GM12878 (cell line): ENCODE results near the gene TOR1AIP1. TPM values are rescaled to one million over a fixed set of nuclear protein-coding genes. Genes with fewer than 3 reads are reported as not detected.

Source experiments
- ATAC-seq: fragments of 200-7000 bp; cut with Tn5 transposase; 3 replicates; pipeline ENCODE4 v1.9.1; 2020; ENCODE audit warnings: mild to moderate bottlenecking, moderate library complexity
- BruUV-seq: library from RNA; stranded (reverse); fragments of 400-500 nt; replicated peaks from 2 replicates; lab custom pipeline; 2021; lab: Mats Ljungman, UMichigan
- CTCF ChIA-PET: fragments of 300-600 bp; sonication (Branson Sonifier 250); formaldehyde crosslinking; extraction: SDS; loops from one replicate; lab custom pipeline; 2021; ENCODE audit warnings: inconsistent platforms; lab: Yijun Ruan, JAX
- POLR2A ChIA-PET: fragments of 350-600 bp; formaldehyde crosslinking; extraction: SDS; loops from one replicate; lab custom pipeline; 2021; ENCODE audit warnings: inconsistent platforms; lab: Charles Lee
- RAD21 ChIA-PET: fragments of 300-600 bp; sonication (Branson Sonifier 250); formaldehyde crosslinking; loops from one replicate; lab custom pipeline; 2023; ENCODE audit warnings: antibody characterized with exemption; ENCODE audit not compliant: unreplicated experiment; lab: Charles Lee
- SMC1A ChIA-PET: fragments of 300-600 bp; sonication (Branson Sonifier 250); formaldehyde crosslinking; loops from one replicate; lab custom pipeline; 2023; ENCODE audit not compliant: unreplicated experiment, uncharacterized antibody; lab: Charles Lee
- DNase-seq: peaks from one replicate; pipeline ENCODE4 v3.0.0-alpha.2; 2011; ENCODE audit warnings: low read depth, low spot score
- FAIRE-seq: peaks from 3 replicates; lab custom pipeline; 2011; peaks lifted over from hg19 to GRCh38; lab: Jason Lieb, UNC
- H2AFZ ChIP-seq: 2 replicates; pipeline ENCODE4 v1.6.0; 2011; ENCODE audit warnings: low read depth, low read length, control low read depth; ENCODE audit not compliant: control insufficient read depth
- H3K27ac ChIP-seq: 2 replicates; pipeline ENCODE4 v1.5.1; 2011; ENCODE audit warnings: control low read depth; ENCODE audit not compliant: control insufficient read depth, insufficient read depth
- H3K27me3 ChIP-seq, 2 experiments: replicated peaks in 1 of 2; 2 replicates each; pipeline versions ENCODE4 v1.6.0 to v1.6.1; 2011; ENCODE audit warnings: low read length in 1 of 2; ENCODE audit not compliant: control insufficient read depth in 2 of 2, insufficient read depth in 2 of 2
- H3K36me3 ChIP-seq, 2 experiments: 2 replicates each; pipeline ENCODE4 v1.5.1; 2011; ENCODE audit warnings: low read length in 1 of 2; ENCODE audit not compliant: control insufficient read depth in 2 of 2, insufficient read depth in 2 of 2
- H3K4me1 ChIP-seq: 2 replicates; pipeline ENCODE4 v1.6.1; 2011; ENCODE audit warnings: mild to moderate bottlenecking, low read length, moderate library complexity, mixed read lengths; ENCODE audit not compliant: control insufficient read depth, insufficient read depth
- H3K4me2 ChIP-seq: 2 replicates; pipeline ENCODE4 v1.6.0; 2011; ENCODE audit warnings: control low read depth; ENCODE audit not compliant: control insufficient read depth, insufficient read depth
- H3K4me3 ChIP-seq: fragments of 200-600 bp; sonication (generic); 2 replicates; pipeline ENCODE4 v1.5.1; 2016
- H3K79me2 ChIP-seq: 2 replicates; pipeline ENCODE4 v1.6.0; 2011; ENCODE audit warnings: low read length; ENCODE audit not compliant: control insufficient read depth, insufficient read depth
- H3K9ac ChIP-seq: 2 replicates; pipeline ENCODE4 v1.8.0; 2011; ENCODE audit warnings: low read length, control low read depth, mixed read lengths; ENCODE audit not compliant: control insufficient read depth, insufficient read depth
- H3K9me3 ChIP-seq: replicated peaks from 3 replicates; pipeline ENCODE4 v1.5.1; 2011; ENCODE audit warnings: mild to moderate bottlenecking, low read length; ENCODE audit not compliant: control insufficient read depth, insufficient read depth
- H4K20me1 ChIP-seq: 2 replicates; pipeline ENCODE4 v1.6.0; 2011; ENCODE audit not compliant: control insufficient read depth, insufficient read depth
- BMI1 ChIP-seq: fragments of 450-650 bp; IDR thresholded peaks from 2 replicates; pipeline ENCODE4 v1.6.1; 2016; ENCODE audit warnings: mild to moderate bottlenecking, moderate library complexity, borderline replicate concordance
- EED ChIP-seq: sonication (generic); IDR thresholded peaks from 2 replicates; pipeline ENCODE4 v1.6.1; 2016; ENCODE audit warnings: antibody characterized with exemption, low read depth
- IKZF2 ChIP-seq, 2 experiments: fragments of 450-650 bp; IDR thresholded peaks; 2 replicates each; pipeline ENCODE4 v1.6.1; 2017; ENCODE audit warnings: mild to moderate bottlenecking in 2 of 2, moderate library complexity in 2 of 2
- KLF5 ChIP-seq: fragments of 450-650 bp; IDR thresholded peaks from 2 replicates; pipeline ENCODE4 v1.6.1; 2014; ENCODE audit warnings: mild to moderate bottlenecking; ENCODE audit not compliant: partially characterized antibody
- SPI1 ChIP-seq: IDR thresholded peaks from 2 replicates; pipeline ENCODE4 v1.6.1; 2011; ENCODE audit warnings: low read depth, mild to moderate bottlenecking, low read length, moderate library complexity, borderline replicate concordance; ENCODE audit not compliant: insufficient read depth
- TCF3 ChIP-seq: IDR thresholded peaks from 2 replicates; pipeline ENCODE4 v1.6.1; 2012; ENCODE audit warnings: low read depth, mild to moderate bottlenecking, low read length, borderline replicate concordance; ENCODE audit not compliant: insufficient read depth
- ZNF384 ChIP-seq: IDR thresholded peaks from 2 replicates; pipeline ENCODE4 v1.6.1; 2012; ENCODE audit warnings: low read depth, mild to moderate bottlenecking, low read length, improper control_type of control experiment, borderline replicate concordance
- WGBS: methylation state at CpG from one replicate; pipeline ENCODE4 v1.1.6; 2016; ENCODE audit warnings: low lambda C conversion rate; ENCODE audit not compliant: insufficient replicate concordance, insufficient coverage; ENCODE audit errors: missing lambda C conversion rate; 5-methylcytosine and 5-hydroxymethylcytosine counted together
- in situ Hi-C: fragments of 300-500 bp; cut with MboI; formaldehyde crosslinking; loops from 9 replicates; pipeline ENCODE4 v1.14.3; 2018; ENCODE audit warnings: mixed read lengths
- intact Hi-C: fragments of 100-400 bp; cut with micrococcal nuclease; formaldehyde crosslinking; loops from one replicate; pipeline ENCODE4 v1.14.2; 2022; ENCODE audit not compliant: unreplicated experiment
- polyA plus RNA-seq, 11 experiments: library from polyadenylated mRNA; depleted of rRNA in 4 of 11; unstranded in 6 of 11; stranded (reverse) in 5 of 11; fragments of >200 nt; fragmentation: Nextera tagmentation in 4 of 11; fragmentation: Illumina TruSeq in 1 of 11; extraction: Ambion mirVana in 4 of 11; extraction: Trizol in 1 of 11; gene quantifications; 1 replicate in 1 of 11; 2 replicates in 10 of 11; pipeline versions ENCODE4 v1.2.1 to v1.2.3, GENCODE V29; 2011 to 2016; ENCODE audit warnings: inconsistent platforms in 2 of 11, missing spikeins in 2 of 11, low read depth in 1 of 11
- total RNA-seq, 4 experiments: library from RNA; depleted of rRNA in 3 of 4; stranded (reverse); fragments of >200 nt in 3 of 4; fragmentation: Illumina TruSeq in 1 of 4; extraction: Trizol in 1 of 4; gene quantifications; 2 replicates each; pipeline versions ENCODE4 v1.2.1 to v1.2.3, GENCODE V29; 2013 to 2021
- TF ChIP-seq, protein P1 (sequence below): fragments of 150-350 bp; IDR thresholded peaks from 2 replicates; pipeline ENCODE4 v1.6.1; 2014; ENCODE audit warnings: mild to moderate bottlenecking, low read depth, low read length
- TF ChIP-seq, protein P2 (sequence below): IDR thresholded peaks from 2 replicates; pipeline ENCODE4 v1.6.1; 2011; ENCODE audit warnings: low read depth, low read length, improper control_type of control experiment, borderline replicate concordance
- TF ChIP-seq, protein P3 (sequence below): fragments of 450-650 bp; IDR thresholded peaks from 2 replicates; pipeline ENCODE4 v1.6.1; 2017; ENCODE audit warnings: low read depth, mild to moderate bottlenecking, moderate library complexity

The TOR1AIP1 gene
- total and polyA plus RNA-seq, 10 of the 15 experiments (the other 5 are each of a cell fraction or from before 2014, with no cell fraction given): 14.8 to 36.0 (median 25.8) TPM

DNA sequence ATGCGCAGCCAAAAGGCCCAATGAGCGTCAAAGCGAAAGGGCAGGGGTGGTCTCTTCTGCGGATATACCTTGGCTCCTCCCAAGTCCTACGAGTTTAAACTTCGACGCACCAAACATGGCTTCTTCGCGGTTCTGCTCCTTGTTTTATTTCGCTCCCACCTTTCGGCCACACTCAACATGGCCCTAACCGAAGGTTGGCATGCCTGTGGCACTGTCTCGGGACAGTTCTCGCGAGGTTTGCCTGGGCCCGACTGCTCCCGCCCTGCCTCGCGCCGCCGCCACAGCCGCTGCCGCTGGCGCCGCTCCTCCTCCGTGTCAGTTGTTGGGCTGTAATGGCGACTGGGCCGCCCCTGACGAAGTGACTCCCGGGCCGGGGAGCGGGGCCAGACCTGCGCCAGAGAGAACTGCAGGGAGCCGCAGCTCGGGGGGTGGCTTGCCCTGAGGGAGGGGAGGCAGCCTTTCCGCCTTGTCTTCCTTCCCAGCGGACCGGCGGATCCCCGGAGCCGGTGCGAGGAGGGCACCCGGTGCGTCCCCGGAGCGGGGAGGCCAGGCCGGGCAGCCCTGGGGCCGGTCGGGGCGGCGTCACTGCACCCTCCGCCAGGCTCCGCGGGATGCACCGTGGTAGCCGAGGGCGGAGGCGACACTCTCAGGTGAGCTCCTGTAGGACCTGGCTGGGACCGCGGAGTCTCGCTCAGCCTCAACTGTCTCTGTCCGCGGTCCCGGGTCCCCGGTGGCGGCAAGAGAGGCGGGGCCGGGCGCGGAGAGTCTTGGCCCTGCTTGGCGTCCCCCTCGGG, 72.6 kb downstream of the TOR1AIP1 start, which contains the start of gene CEP350 (continued):
- TF ChIP-seq, protein P1, sequence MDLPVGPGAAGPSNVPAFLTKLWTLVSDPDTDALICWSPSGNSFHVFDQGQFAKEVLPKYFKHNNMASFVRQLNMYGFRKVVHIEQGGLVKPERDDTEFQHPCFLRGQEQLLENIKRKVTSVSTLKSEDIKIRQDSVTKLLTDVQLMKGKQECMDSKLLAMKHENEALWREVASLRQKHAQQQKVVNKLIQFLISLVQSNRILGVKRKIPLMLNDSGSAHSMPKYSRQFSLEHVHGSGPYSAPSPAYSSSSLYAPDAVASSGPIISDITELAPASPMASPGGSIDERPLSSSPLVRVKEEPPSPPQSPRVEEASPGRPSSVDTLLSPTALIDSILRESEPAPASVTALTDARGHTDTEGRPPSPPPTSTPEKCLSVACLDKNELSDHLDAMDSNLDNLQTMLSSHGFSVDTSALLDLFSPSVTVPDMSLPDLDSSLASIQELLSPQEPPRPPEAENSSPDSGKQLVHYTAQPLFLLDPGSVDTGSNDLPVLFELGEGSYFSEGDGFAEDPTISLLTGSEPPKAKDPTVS: no peak
- TF ChIP-seq BMI1 (no peak), IKZF2 (IDR thresholded peaks at IDR 0.05) (peak; percentile 82; a peak in 3 of 4 replicates), KLF5 (no peak), TCF3 (0 out of 2 replicates have a peak, but pooled peaks have one; percentile 54)
- TF ChIP-seq, protein P2, sequence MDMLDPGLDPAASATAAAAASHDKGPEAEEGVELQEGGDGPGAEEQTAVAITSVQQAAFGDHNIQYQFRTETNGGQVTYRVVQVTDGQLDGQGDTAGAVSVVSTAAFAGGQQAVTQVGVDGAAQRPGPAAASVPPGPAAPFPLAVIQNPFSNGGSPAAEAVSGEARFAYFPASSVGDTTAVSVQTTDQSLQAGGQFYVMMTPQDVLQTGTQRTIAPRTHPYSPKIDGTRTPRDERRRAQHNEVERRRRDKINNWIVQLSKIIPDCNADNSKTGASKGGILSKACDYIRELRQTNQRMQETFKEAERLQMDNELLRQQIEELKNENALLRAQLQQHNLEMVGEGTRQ: no peak
- TF ChIP-seq, all 136 proteins: peak for 51

- Histone ChIP-seq H3K36me3 (no peaks in the 10 kb centered on the region), H3K9me3 (no peaks in the 10 kb centered on the region; the same call in 2 of the 3 replicates), H3K79me2 (peaks cover 65% of the 10 kb centered on the region), H3K27me3 (no peaks in the 10 kb centered on the region), H3K9ac (peak overlapping the region; percentile 96), H3K4me1 (peaks cover 21% of the 10 kb centered on the region), H3K4me3 (peak overlapping the region; percentile 85), H4K20me1 (no peaks in the 10 kb centered on the region), H2AFZ (peak overlapping the region; percentile 90), H3K27ac (peak overlapping the region; percentile 76), H3K4me2 (peak overlapping the region; percentile 72)
- POLR2A ChIA-PET: interaction anchor here (1.2 to 1.8 kb wide), 5 partner anchors 41 to 199 kb away, joined by 3 to 15 read pairs (median 4); partner anchors contain the start of gene TOR1AIP1
- intact Hi-C loops: loop anchor here (2.0 kb wide), 1 partner anchor 42 kb away; no protein-coding TSS in a partner anchor
- 0% methylated on average over 10 of the region's 10 CpGs for WGBS
- CTCF ChIA-PET: interaction anchor here (2.1 kb wide), 1 partner anchor 88 kb away, joined by 5 read pairs; no protein-coding TSS in a partner anchor
- peak; percentile 19 for ATAC-seq
- TF ChIP-seq EED: peak; percentile 55; the same call in 1 of the 2 replicates
- 0 out of 2 replicates have a peak, but pooled peaks have one; percentile 8 for TF ChIP-seq SPI1
- TF ChIP-seq, protein P3, sequence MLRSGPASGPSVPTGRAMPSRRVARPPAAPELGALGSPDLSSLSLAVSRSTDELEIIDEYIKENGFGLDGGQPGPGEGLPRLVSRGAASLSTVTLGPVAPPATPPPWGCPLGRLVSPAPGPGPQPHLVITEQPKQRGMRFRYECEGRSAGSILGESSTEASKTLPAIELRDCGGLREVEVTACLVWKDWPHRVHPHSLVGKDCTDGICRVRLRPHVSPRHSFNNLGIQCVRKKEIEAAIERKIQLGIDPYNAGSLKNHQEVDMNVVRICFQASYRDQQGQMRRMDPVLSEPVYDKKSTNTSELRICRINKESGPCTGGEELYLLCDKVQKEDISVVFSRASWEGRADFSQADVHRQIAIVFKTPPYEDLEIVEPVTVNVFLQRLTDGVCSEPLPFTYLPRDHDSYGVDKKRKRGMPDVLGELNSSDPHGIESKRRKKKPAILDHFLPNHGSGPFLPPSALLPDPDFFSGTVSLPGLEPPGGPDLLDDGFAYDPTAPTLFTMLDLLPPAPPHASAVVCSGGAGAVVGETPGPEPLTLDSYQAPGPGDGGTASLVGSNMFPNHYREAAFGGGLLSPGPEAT: peak; percentile 22; the same call in 1 of the 2 replicates
- no peak for TF ChIP-seq ZNF384
- TF ChIP-seq IKZF2 (IDR thresholded peaks at IDR 0.05): peak; percentile 7 to 20; a peak in 1 of 4 replicates
- SMC1A ChIA-PET: interaction anchor here (0.6 to 1.3 kb wide), 5 partner anchors 11 to 72 kb away, joined by 3 to 6 read pairs (median 4); no protein-coding TSS in a partner anchor
- in situ Hi-C loops: no loop called here
- RAD21 ChIA-PET: interaction anchor here (0.6 to 1.3 kb wide), 3 partner anchors 33 to 88 kb away, joined by 3 read pairs; no protein-coding TSS in a partner anchor
- FAIRE-seq: no peak
- no peak for DNase-seq
- no TSS peak for BruUV-seq
These were observed 73.2 kb downstream of the TOR1AIP1 start for GRCh38 chr1:179955287-179955680.
